Measurements from ENCODE around the gene OXNAD1. TPM values are rescaled to one million over a fixed set of nuclear protein-coding genes. Genes with fewer than 3 reads are reported as not detected.

OXNAD1 gene
- total RNA-seq, 1 experiment from 2014 or later, result 12.1 TPM

DNA sequence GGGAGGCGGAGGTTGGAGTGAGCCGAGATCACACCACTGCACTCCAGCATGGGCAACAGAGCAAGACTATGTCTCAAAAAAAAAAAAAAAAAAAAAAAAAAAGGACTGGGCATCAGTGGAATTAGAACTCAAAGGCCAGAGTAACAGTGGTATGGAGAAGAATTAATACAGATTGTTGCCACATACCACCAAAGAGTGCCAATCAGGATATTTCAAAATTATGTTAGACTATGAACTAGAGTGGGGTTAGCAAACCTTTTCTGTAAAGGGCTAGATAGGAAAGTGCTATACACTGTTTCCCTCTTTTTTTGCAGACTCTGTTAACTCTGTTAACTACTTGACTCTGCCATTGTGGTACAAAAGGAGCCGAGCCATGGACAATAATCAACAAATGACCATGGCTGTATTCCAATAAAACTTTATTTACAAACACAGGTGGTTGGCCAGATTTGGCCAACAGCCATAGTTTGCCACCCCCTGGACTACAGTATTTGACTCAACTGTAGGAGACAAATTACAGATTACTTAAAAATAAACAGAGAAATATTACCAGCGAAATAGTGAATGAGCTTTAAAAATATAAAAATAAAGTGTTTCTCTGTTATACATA lies 28.9 kb upstream of the OXNAD1 start:
- CTCF ChIA-PET, result no interaction called here

More for the DNA sequence above, 28.9 kb upstream of the OXNAD1 start:
- Histone ChIP-seq H3K79me2 (ENCODE audit: insufficient read depth, low read length) (no peaks in the 10 kb centered on the region), H3K4me1 (ENCODE audit: control insufficient read depth in 1 of 2, insufficient read depth in 2 of 2, low read length in 2 of 2) (peaks cover 0 to 11% of the 10 kb centered on the region in 2 experiments; a peak in 2 of 4 replicates), H2AFZ (ENCODE audit: low read depth, low read length, poor library complexity, severe bottlenecking) (no peak overlapping the region), H3K27me3 (ENCODE audit: insufficient read depth, low read length) (no peaks in the 10 kb centered on the region), H3K4me3 (replicated peaks in 1 of 2; ENCODE audit: low read depth in 1 of 2, low read length in 2 of 2) (no peak overlapping the region), H3K9me2 (ENCODE audit: insufficient read depth) (no peaks in the 10 kb centered on the region), H3K27ac (ENCODE audit: low read depth, low read length) (no peak overlapping the region), H3K36me3 (ENCODE audit: control insufficient read depth in 1 of 2, insufficient read depth in 2 of 2, low read length in 2 of 2) (no peaks in the 10 kb centered on the region), H3K9ac (ENCODE audit: low read length) (no peak overlapping the region), H4K20me1 (ENCODE audit: insufficient read depth) (no peaks in the 10 kb centered on the region), H3K9me3 (ENCODE audit: control insufficient read depth in 1 of 2, insufficient read depth in 1 of 2, low read depth in 1 of 2, low read length in 2 of 2) (no peaks in the 10 kb centered on the region), H3K4me2 (ENCODE audit: low read length) (no peak overlapping the region)
- ATAC-seq (no peak), DNase-seq (ENCODE audit: low read depth, low spot score) (no peak)
- BruUV-seq (replicated peaks), result no TSS peak
- POLR2A ChIA-PET, result no interaction called here
- RAD21 ChIA-PET (ENCODE audit: low non-redundant PET in 1 of 2, low total read pairs in 2 of 2, uncharacterized antibody in 2 of 2, unreplicated experiment in 2 of 2), result no interaction called here
- intact Hi-C loops (cut with micrococcal nuclease), result no loop called here
- TF ChIP-seq JUND (IDR thresholded peaks at IDR 0.05) (no peak), EZH2phosphoT487 (IDR thresholded peaks at IDR 0.05; ENCODE audit: borderline replicate concordance) (no peak), SIN3A (IDR thresholded peaks at IDR 0.05; ENCODE audit: low read depth) (no peak), ZFX (IDR thresholded peaks at IDR 0.05) (no peak)
- TF ChIP-seq, protein P1, sequence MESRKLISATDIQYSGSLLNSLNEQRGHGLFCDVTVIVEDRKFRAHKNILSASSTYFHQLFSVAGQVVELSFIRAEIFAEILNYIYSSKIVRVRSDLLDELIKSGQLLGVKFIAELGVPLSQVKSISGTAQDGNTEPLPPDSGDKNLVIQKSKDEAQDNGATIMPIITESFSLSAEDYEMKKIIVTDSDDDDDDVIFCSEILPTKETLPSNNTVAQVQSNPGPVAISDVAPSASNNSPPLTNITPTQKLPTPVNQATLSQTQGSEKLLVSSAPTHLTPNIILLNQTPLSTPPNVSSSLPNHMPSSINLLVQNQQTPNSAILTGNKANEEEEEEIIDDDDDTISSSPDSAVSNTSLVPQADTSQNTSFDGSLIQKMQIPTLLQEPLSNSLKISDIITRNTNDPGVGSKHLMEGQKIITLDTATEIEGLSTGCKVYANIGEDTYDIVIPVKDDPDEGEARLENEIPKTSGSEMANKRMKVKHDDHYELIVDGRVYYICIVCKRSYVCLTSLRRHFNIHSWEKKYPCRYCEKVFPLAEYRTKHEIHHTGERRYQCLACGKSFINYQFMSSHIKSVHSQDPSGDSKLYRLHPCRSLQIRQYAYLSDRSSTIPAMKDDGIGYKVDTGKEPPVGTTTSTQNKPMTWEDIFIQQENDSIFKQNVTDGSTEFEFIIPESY (IDR thresholded peaks at IDR 0.05; ENCODE audit: extremely low read depth, insufficient replicate concordance, low read length), result no peak
- TF ChIP-seq, protein P2, sequence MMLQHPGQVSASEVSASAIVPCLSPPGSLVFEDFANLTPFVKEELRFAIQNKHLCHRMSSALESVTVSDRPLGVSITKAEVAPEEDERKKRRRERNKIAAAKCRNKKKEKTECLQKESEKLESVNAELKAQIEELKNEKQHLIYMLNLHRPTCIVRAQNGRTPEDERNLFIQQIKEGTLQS (IDR thresholded peaks at IDR 0.05), result no peak
- TF ChIP-seq, protein P3, sequence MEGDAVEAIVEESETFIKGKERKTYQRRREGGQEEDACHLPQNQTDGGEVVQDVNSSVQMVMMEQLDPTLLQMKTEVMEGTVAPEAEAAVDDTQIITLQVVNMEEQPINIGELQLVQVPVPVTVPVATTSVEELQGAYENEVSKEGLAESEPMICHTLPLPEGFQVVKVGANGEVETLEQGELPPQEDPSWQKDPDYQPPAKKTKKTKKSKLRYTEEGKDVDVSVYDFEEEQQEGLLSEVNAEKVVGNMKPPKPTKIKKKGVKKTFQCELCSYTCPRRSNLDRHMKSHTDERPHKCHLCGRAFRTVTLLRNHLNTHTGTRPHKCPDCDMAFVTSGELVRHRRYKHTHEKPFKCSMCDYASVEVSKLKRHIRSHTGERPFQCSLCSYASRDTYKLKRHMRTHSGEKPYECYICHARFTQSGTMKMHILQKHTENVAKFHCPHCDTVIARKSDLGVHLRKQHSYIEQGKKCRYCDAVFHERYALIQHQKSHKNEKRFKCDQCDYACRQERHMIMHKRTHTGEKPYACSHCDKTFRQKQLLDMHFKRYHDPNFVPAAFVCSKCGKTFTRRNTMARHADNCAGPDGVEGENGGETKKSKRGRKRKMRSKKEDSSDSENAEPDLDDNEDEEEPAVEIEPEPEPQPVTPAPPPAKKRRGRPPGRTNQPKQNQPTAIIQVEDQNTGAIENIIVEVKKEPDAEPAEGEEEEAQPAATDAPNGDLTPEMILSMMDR (IDR thresholded peaks at IDR 0.05 in 2 of 3, conservative IDR thresholded peaks at IDR 0.05 in 1 of 3; ENCODE audit: borderline replicate concordance in 1 of 3, insufficient read depth in 1 of 3, low read depth in 2 of 3, low read length in 2 of 3), result no peak

All from HCT116 (cell line).